Activated T-cell treated with anti-CD3 and anti-CD28 coated beads, Interleukin-2, amount 50 U/mL, for 1 hour (primary cell): Measurements from ENCODE around the gene MCF2.

Experiments
- DNase-seq: peaks from one replicate; pipeline ENCODE4 v3.0.0-alpha.2; 2020

Gene MCF2

GRCh38 chrX:139581068-139581467 lies 126.9 kb downstream of the MCF2 start:
- no peak for DNase-seq

GRCh38 chrX:139566981-139567380 lies 141.0 kb downstream of the MCF2 start:
- no peak for DNase-seq

GRCh38 chrX:139563251-139563650 lies 144.7 kb downstream of the MCF2 start:
- DNase-seq: no peak

GRCh38 chrX:139560221-139560620 lies 147.7 kb downstream of the MCF2 start:
- no peak for DNase-seq

- no peak for DNase-seq
Measured at GRCh38 chrX:139559383-139560042, 148.5 kb downstream of the MCF2 start.

- no peak for DNase-seq
Measured at GRCh38 chrX:139554991-139555675, 152.8 kb downstream of the MCF2 start.

GRCh38 chrX:139554376-139554775 lies 153.6 kb downstream of the MCF2 start:
- no peak for DNase-seq

GRCh38 chrX:139544591-139544990 lies 163.4 kb downstream of the MCF2 start:
- no peak for DNase-seq

- no peak for DNase-seq
Measured at GRCh38 chrX:139543920-139544319, 164.0 kb downstream of the MCF2 start.

- DNase-seq: no peak
Measured at GRCh38 chrX:139542652-139543051, 165.3 kb downstream of the MCF2 start.

- DNase-seq: no peak
Measured at GRCh38 chrX:139538907-139539790, 168.8 kb downstream of the MCF2 start.

- DNase-seq: no peak
Measured at GRCh38 chrX:139533444-139533843, 174.5 kb downstream of the MCF2 start.

GRCh38 chrX:139532834-139533233 lies 175.1 kb downstream of the MCF2 start:
- no peak for DNase-seq
